Activated CD4-positive, alpha-beta T cell treated with anti-CD3 and anti-CD28 coated beads, Interleukin-2, amount 10 ng/mL, durations not matched to agents 24 days and 14 days (primary cell): Measurements from ENCODE around the gene ADCY6. TPM values are rescaled to one million over a fixed set of nuclear protein-coding genes. Genes with fewer than 3 reads are reported as not detected.
"Not testable (repeated sequence)": the region's sequence is repeated elsewhere in the genome, so short reads cannot be mapped to it uniquely, and the experiment has no call there.

Experiments used
- DNase-seq: peaks from one replicate; pipeline ENCODE4 v3.0.0; 2022
- H3K27ac Mint-ChIP-seq: one replicate; pipeline ENCODE4 v1.8.0; 2022; ENCODE audit warnings: mild to moderate bottlenecking, mixed read lengths
- H3K27me3 Mint-ChIP-seq: one replicate; pipeline ENCODE4 v1.8.0; 2022; ENCODE audit warnings: mixed read lengths
- H3K36me3 Mint-ChIP-seq: one replicate; pipeline ENCODE4 v1.8.0; 2022; ENCODE audit warnings: low read depth, mild to moderate bottlenecking, mixed read lengths
- H3K4me1 Mint-ChIP-seq: one replicate; pipeline ENCODE4 v1.8.0; 2021; ENCODE audit warnings: mixed read lengths
- H3K4me3 Mint-ChIP-seq: one replicate; pipeline ENCODE4 v1.8.0; 2022; ENCODE audit warnings: mild to moderate bottlenecking, moderate library complexity, mixed read lengths
- H3K9me3 Mint-ChIP-seq: one replicate; pipeline ENCODE4 v1.8.0; 2021; ENCODE audit warnings: mixed read lengths
- intact Hi-C: fragments of 100-400 bp; cut with micrococcal nuclease; formaldehyde crosslinking; loops from one replicate; pipeline ENCODE4 v1.15.1; 2023
- total RNA-seq: library from RNA; stranded (reverse); gene quantifications from 2 replicates; pipeline ENCODE4 v1.2.3, GENCODE V29; 2022

ADCY6 gene
- total RNA-seq, 1 donor from 2014 or later = 0.14 TPM

GRCh38 chr12:48720737-48721136 is 68.2 kb downstream of the ADCY6 start:
- DNase-seq, H3K4me3 Mint-ChIP-seq, intact Hi-C loops, H3K4me1 Mint-ChIP-seq, H3K27ac Mint-ChIP-seq, H3K27me3 Mint-ChIP-seq: not testable (repeated sequence)
- peaks cover 23% of the 10 kb centered on the region for H3K9me3 Mint-ChIP-seq
- peaks cover 12% of the 10 kb centered on the region for H3K36me3 Mint-ChIP-seq

GRCh38 chr12:48720171-48720570 is 68.7 kb downstream of the ADCY6 start:
- Mint-ChIP-seq H3K9me3 (peaks cover 23% of the 10 kb centered on the region), H3K36me3 (peaks cover 16% of the 10 kb centered on the region)
- DNase-seq, intact Hi-C loops, H3K27me3 Mint-ChIP-seq, H3K4me3 Mint-ChIP-seq, H3K27ac Mint-ChIP-seq, H3K4me1 Mint-ChIP-seq: not testable (repeated sequence)

DNA sequence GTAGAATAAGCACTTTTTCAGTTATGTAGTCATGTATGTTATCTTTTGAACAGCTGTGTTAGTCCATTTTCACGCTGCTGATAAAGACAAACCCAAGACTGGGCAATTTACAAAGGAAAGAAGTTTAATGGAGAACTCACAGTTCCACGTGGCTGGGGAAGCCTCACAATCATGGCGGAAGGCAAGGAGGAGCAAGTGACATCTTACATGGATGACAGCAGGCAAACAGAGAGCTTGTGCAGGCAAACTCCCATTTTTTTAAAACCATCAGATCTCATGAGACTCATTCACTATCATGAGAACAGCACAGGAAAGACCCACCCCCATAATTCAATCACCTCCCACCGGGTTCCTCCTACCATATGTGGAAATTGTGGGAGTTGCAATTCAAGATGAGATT is 69.9 kb downstream of the ADCY6 start:
- H3K27me3 Mint-ChIP-seq, H3K27ac Mint-ChIP-seq, intact Hi-C loops, H3K4me3 Mint-ChIP-seq, DNase-seq: not testable (repeated sequence)
- H3K36me3 Mint-ChIP-seq = peaks cover 27% of the 10 kb centered on the region
- peaks cover 12% of the 10 kb centered on the region for H3K4me1 Mint-ChIP-seq
- H3K9me3 Mint-ChIP-seq = peaks cover 23% of the 10 kb centered on the region

DNA sequence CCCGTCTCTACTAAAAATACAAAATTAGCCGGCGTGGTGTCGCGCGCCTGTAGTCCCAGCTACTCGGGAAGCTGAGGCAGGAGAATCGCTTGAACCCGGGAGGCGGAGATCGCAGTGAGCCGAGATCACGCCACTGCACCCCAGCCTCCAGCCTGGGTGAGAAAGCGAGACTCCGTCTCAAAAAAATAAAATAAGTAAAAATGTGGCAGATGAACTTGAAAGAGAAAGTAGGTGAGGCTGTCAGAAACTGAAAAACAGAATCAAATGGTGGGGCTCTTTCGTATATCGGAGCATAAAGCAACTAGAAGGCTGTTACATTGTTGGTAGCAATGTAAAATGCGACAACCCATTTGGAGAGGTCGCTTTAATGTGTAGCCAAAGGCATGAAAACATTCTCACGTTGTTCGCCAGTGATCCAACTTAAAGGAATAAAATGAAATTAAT is 71.6 kb downstream of the ADCY6 start:
- Mint-ChIP-seq H3K27me3 (peaks cover 3% of the 10 kb centered on the region), H3K36me3 (peaks cover 39% of the 10 kb centered on the region), H3K9me3 (peaks cover 19% of the 10 kb centered on the region), H3K4me1 (peaks cover 21% of the 10 kb centered on the region), H3K27ac (peak overlapping the region; percentile 95), H3K4me3 (peak overlapping the region; percentile 97)
- no peak for DNase-seq
- intact Hi-C loops = loop anchor here (2.0 kb wide), 2 partner anchors 34 to 136 kb away; partner anchors contain the start of gene DDX23

GRCh38 chr12:48716493-48717251 is 72.2 kb downstream of the ADCY6 start, which contains the start of gene CCNT1:
CCNT1 (minus strand) TSS chr12:48716707; CDS start chr12:48716675, 32 bp downstream.
- peaks cover 3% of the 10 kb centered on the region for H3K27me3 Mint-ChIP-seq
- intact Hi-C loops = loop anchor here (1.0 to 2.0 kb wide), 3 partner anchors 34 to 136 kb away; partner anchors contain the start of genes DDX23 and KANSL2
- H3K27ac Mint-ChIP-seq = peak within 1 kb of the TSS; percentile 95
- peak within 1 kb of the TSS; percentile 97 for H3K4me3 Mint-ChIP-seq
- H3K36me3 Mint-ChIP-seq = peaks cover 45% of the 10 kb centered on the region
- H3K9me3 Mint-ChIP-seq = peaks cover 19% of the 10 kb centered on the region
- DNase-seq = peak; percentile 99
- peaks cover 21% of the 10 kb centered on the region for H3K4me1 Mint-ChIP-seq

Other genes starting within 250 kb of the ADCY6 start
- gene LALBA, start 219.0 kb downstream of the ADCY6 start, total RNA-seq = not detected in 2 replicates
- 61.3 and 66.5 TPM in 2 replicates for gene KANSL2, start 106.9 kb downstream of the ADCY6 start, total RNA-seq
- 68.7 and 70.9 TPM in 2 replicates for gene CCNT1, start 72.4 kb downstream of the ADCY6 start, total RNA-seq
- 9.9 and 11.2 TPM in 2 replicates for gene CACNB3, start 29.4 kb upstream of the ADCY6 start, total RNA-seq
- 122 and 126 TPM in 2 replicates for gene DDX23, start 63.1 kb upstream of the ADCY6 start, total RNA-seq
- gene RND1, start 76.8 kb upstream of the ADCY6 start, total RNA-seq = 4.4 and 5.7 TPM in 2 replicates
- gene FKBP11, start 136.4 kb upstream of the ADCY6 start, total RNA-seq = 68.6 and 75.3 TPM in 2 replicates
- gene ARF3, start 168.4 kb upstream of the ADCY6 start, total RNA-seq = 109 and 112 TPM in 2 replicates
- 0.19 and 0.21 TPM in 2 replicates for gene WNT10B, start 182.6 kb upstream of the ADCY6 start, total RNA-seq
- gene WNT1, start 189.2 kb upstream of the ADCY6 start, total RNA-seq = not detected in 2 replicates
- 1.4 and 1.5 TPM in 2 replicates for gene DDN, start 210.3 kb upstream of the ADCY6 start, total RNA-seq
- 75.3 and 89.8 TPM in 2 replicates for gene PRKAG1, start 229.7 kb upstream of the ADCY6 start, total RNA-seq